A549 (cell line): ENCODE data around the gene TPCN1. TPM values are rescaled to one million over a fixed set of nuclear protein-coding genes. Genes with fewer than 3 reads are reported as not detected.
A peak's percentile ranks its signal among the peaks of the same experiment; 100 is the strongest.

Experiments
- ATAC-seq, 2 experiments: fragments of 200-7000 bp in 1 of 2; fragments of >200 bp in 1 of 2; cut with Nextera tagmentation in 1 of 2; cut with Tn5 transposase in 1 of 2; 3 replicates each; pipeline versions ENCODE4 v1.8.0 to v1.9.1; 2018 to 2020; ENCODE audit warnings: mild to moderate bottlenecking in 1 of 2, moderate library complexity in 1 of 2
- CTCF ChIA-PET: fragments of 300-600 bp; sonication (Branson Sonifier 250); formaldehyde crosslinking; extraction: SDS; loops from one replicate; lab custom pipeline; 2021; ENCODE audit warnings: antibody characterized with exemption, inconsistent platforms; lab: Yijun Ruan, JAX
- POLR2A ChIA-PET: fragments of 350-600 bp; formaldehyde crosslinking; extraction: SDS; loops from one replicate; lab custom pipeline; 2021; ENCODE audit warnings: antibody characterized with exemption, inconsistent platforms; lab: Yijun Ruan, JAX
- DNase-seq, 2 experiments: peaks; one replicate each; pipeline versions ENCODE4 v3.0.0 to v3.0.0-alpha.2; 2011 to 2016; ENCODE audit warnings: low read depth in 1 of 2, low spot score in 1 of 2
- FAIRE-seq: peaks from 2 replicates; lab custom pipeline; 2011; peaks lifted over from hg19 to GRCh38; lab: Jason Lieb, UNC
- H3K27ac ChIP-seq, 2 experiments: fragments of >200 bp; sonication (Bioruptor Twin); formaldehyde crosslinking; 3 replicates each; pipeline ENCODE4 v1.5.1; 2016 to 2017
- H3K4me1 ChIP-seq: fragments of >200 bp; sonication (Bioruptor Twin); formaldehyde crosslinking; 3 replicates; pipeline ENCODE4 v1.6.1; 2016
- H3K4me2 ChIP-seq: fragments of >200 bp; sonication (Bioruptor Twin); formaldehyde crosslinking; 3 replicates; pipeline ENCODE4 v1.6.1; 2016
- H3K4me3 ChIP-seq: fragments of >200 bp; sonication (Bioruptor Twin); formaldehyde crosslinking; 3 replicates; pipeline ENCODE4 v1.5.1; 2016
- H3K9me3 ChIP-seq: fragments of >200 bp; sonication (Bioruptor Twin); formaldehyde crosslinking; 3 replicates; pipeline ENCODE4 v1.6.1; 2016
- CBX2 ChIP-seq: fragments of 200-600 bp; sonication (generic); IDR thresholded peaks from 2 replicates; pipeline ENCODE4 v1.6.1; 2016; ENCODE audit warnings: low read depth, mild to moderate bottlenecking, borderline replicate concordance
- CBX8 ChIP-seq: fragments of 200-600 bp; sonication (generic); IDR thresholded peaks from 2 replicates; pipeline ENCODE4 v1.6.1; 2016
- CEBPB ChIP-seq, 2 experiments: fragments of >200 bp in 1 of 2; sonication (Bioruptor Twin) in 1 of 2; formaldehyde crosslinking in 1 of 2; IDR thresholded peaks; 2 replicates each; pipeline ENCODE4 v1.6.1; 2012 to 2016
- CHD2 ChIP-seq: fragments of 150-350 bp; IDR thresholded peaks from 2 replicates; pipeline ENCODE4 v1.6.1; 2014; ENCODE audit warnings: low read length; ENCODE audit not compliant: partially characterized antibody
- CHD4 ChIP-seq: fragments of 200-600 bp; sonication (generic); IDR thresholded peaks from 2 replicates; pipeline ENCODE4 v1.6.1; 2016; ENCODE audit warnings: antibody characterized with exemption, mild to moderate bottlenecking, borderline replicate concordance
- EHF ChIP-seq: fragments of 250-450 bp; sonication (Bioruptor Pico); IDR thresholded peaks from 2 replicates; pipeline ENCODE4 v1.5.0; 2020; ENCODE audit warnings: mild to moderate bottlenecking
- EP300 ChIP-seq, 2 experiments: fragments of >200 bp; sonication (Bioruptor Twin); formaldehyde crosslinking; IDR thresholded peaks; 2 replicates in 1 of 2; 3 replicates in 1 of 2; pipeline ENCODE4 v1.6.1; 2016 to 2017
- HDAC2 ChIP-seq: fragments of 200-600 bp; sonication (generic); IDR thresholded peaks from 2 replicates; pipeline ENCODE4 v1.6.1; 2016
- HOXB13 ChIP-seq: fragments of 250-450 bp; sonication (Bioruptor Pico); IDR thresholded peaks from 2 replicates; pipeline ENCODE4 v1.5.0; 2020; ENCODE audit warnings: low read depth, mild to moderate bottlenecking, moderate library complexity
- KDM1A ChIP-seq: fragments of 200-600 bp; sonication (generic); IDR thresholded peaks from 2 replicates; pipeline ENCODE4 v1.6.1; 2016; ENCODE audit warnings: low read depth, mild to moderate bottlenecking
- MYC ChIP-seq: IDR thresholded peaks from 2 replicates; pipeline ENCODE4 v1.6.1; 2012; ENCODE audit warnings: mild to moderate bottlenecking, inconsistent platforms, low read length, improper control_type of control experiment, borderline replicate concordance
- NFE2L2 ChIP-seq: fragments of 150-350 bp; conservative IDR thresholded peaks from 2 replicates; pipeline ENCODE4 v1.6.1; 2014; ENCODE audit warnings: low read length
- NR3C1 ChIP-seq: fragments of >200 bp; sonication (Bioruptor Twin); formaldehyde crosslinking; IDR thresholded peaks from 3 replicates; pipeline ENCODE4 v1.6.1; 2017
- PHF8 ChIP-seq: fragments of 200-600 bp; sonication (generic); IDR thresholded peaks from 2 replicates; pipeline ENCODE4 v1.6.1; 2016; ENCODE audit warnings: low read depth, mild to moderate bottlenecking, antibody characterized with exemption, moderate library complexity, borderline replicate concordance
- RAD21 ChIP-seq, 2 experiments: fragments of >200 bp in 1 of 2; sonication (Bioruptor Twin) in 1 of 2; formaldehyde crosslinking in 1 of 2; IDR thresholded peaks in 1 of 2; conservative IDR thresholded peaks in 1 of 2; 2 replicates in 1 of 2; 3 replicates in 1 of 2; pipeline ENCODE4 v1.6.1; 2012 to 2018; ENCODE audit warnings: inconsistent platforms in 1 of 2
- SREBF2 ChIP-seq: fragments of 450-650 bp; IDR thresholded peaks from 2 replicates; pipeline ENCODE4 v1.6.1; 2014; ENCODE audit warnings: mild to moderate bottlenecking, moderate library complexity
- TFCP2L1 ChIP-seq: fragments of 250-450 bp; sonication (Bioruptor Pico); IDR thresholded peaks from 2 replicates; pipeline ENCODE4 v1.5.0; 2021; ENCODE audit warnings: mild to moderate bottlenecking
- WGBS: methylation state at CpG from one replicate; pipeline ENCODE4 v1.1.6; 2017; ENCODE audit errors: missing lambda C conversion rate; 5-methylcytosine and 5-hydroxymethylcytosine counted together
- polyA plus RNA-seq, 4 experiments: library from polyadenylated mRNA; depleted of rRNA in 3 of 4; stranded (reverse); fragments of >200 nt; fragmentation: RNase III in 1 of 4; extraction: RNeasy Plus Mini Kit Qiagen cat#74134 plus additional on column Dnase treatment in 1 of 4; gene quantifications; 2 replicates in 3 of 4; 3 replicates in 1 of 4; pipeline ENCODE4 v1.2.3, GENCODE V29; 2011 to 2017
- TF ChIP-seq, protein P1 (sequence below): fragments of >200 bp; sonication (Bioruptor Twin); formaldehyde crosslinking; IDR thresholded peaks from 3 replicates; pipeline ENCODE4 v1.6.1; 2016
- TF ChIP-seq, protein P2 (sequence below): IDR thresholded peaks from 2 replicates; pipeline ENCODE4 v1.6.1; 2012; ENCODE audit warnings: low read depth, borderline replicate concordance
- TF ChIP-seq, protein P3 (sequence below): fragments of 450-650 bp; IDR thresholded peaks from 2 replicates; pipeline ENCODE4 v1.6.1; 2014; ENCODE audit warnings: antibody characterized with exemption
- TF ChIP-seq, protein P4 (sequence below): IDR thresholded peaks from 2 replicates; pipeline ENCODE4 v1.6.1; 2012
- TF ChIP-seq, protein P5 (sequence below): fragments of 250-450 bp; sonication (Bioruptor Pico); IDR thresholded peaks from 2 replicates; pipeline ENCODE4 v1.5.0; 2021; ENCODE audit warnings: mild to moderate bottlenecking, moderate library complexity, borderline replicate concordance

The TPCN1 gene
- polyA plus RNA-seq, 2 of the 4 experiments (the other 2 are of a cell fraction) = 21.9 to 24.1 TPM

DNA sequence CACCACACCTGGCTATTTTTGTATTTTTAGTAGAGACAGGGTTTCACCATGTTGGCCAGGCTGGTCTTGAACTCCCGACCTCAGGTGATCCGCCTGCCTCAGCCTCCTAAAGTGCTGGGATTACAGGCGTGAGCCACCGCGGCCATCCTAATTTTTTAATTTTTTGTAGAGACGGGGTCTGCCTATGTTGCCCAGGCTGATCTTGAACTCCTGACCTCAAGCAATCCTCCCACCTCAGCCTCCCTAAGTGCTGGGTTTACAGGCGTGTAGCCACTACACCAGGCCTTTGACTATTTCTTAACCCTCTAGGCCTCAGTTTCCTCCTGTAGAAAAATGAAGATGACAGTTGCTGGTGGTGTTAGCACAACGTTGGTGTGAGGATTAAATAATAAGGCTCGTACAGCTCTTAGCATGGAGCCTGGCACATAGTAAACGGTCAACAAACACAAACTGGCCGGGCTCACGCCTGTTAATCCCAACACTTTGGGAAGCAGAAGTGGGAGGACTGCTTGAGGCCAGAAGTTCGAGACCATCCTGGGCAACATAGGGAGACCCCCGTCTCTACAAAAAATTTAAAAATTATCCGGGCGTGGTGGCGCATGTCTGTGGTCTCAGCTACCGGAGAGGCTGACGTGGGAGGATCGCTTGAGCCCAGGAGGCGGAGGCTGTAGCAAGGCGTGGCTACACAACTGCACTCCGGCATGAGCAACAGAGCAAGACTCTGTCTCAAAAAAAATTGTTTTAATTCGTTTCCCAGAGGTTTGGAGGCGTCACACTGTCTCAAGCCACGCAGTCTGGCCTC lies 37.0 kb upstream of the TPCN1 start:
- no peak for FAIRE-seq
- TF ChIP-seq RAD21 (conservative IDR thresholded peaks at IDR 0.05 in 1 of 2, IDR thresholded peaks at IDR 0.05 in 1 of 2) (no peak), TFCP2L1 (CRISPR knock-in tag) (no peak), EP300 (IDR thresholded peaks at IDR 0.05) (no peak), CHD2 (no peak), KDM1A (no peak), SREBF2 (no peak), CHD4 (no peak), EHF (no peak), CEBPB (IDR thresholded peaks at IDR 0.05) (no peak)
- TF ChIP-seq, protein P1, sequence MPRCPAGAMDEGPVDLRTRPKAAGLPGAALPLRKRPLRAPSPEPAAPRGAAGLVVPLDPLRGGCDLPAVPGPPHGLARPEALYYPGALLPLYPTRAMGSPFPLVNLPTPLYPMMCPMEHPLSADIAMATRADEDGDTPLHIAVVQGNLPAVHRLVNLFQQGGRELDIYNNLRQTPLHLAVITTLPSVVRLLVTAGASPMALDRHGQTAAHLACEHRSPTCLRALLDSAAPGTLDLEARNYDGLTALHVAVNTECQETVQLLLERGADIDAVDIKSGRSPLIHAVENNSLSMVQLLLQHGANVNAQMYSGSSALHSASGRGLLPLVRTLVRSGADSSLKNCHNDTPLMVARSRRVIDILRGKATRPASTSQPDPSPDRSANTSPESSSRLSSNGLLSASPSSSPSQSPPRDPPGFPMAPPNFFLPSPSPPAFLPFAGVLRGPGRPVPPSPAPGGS = no peak
- TF ChIP-seq, all 56 proteins: peak for 0
- DNase-seq (no peak), ATAC-seq (peak; percentile 66 to 81)
- WGBS = 15% methylated on average over 26 of the region's 26 CpGs
- peak overlapping the region; percentile 89 for H3K4me3 ChIP-seq
- ChIA-PET POLR2A (interaction anchor here (0.7 to 2.4 kb wide), 4 partner anchors 10 to 238 kb away, joined by 3 to 12 read pairs (median 9); partner anchors contain the start of genes SDSL and TPCN1), CTCF (interaction anchor here (0.8 to 3.7 kb wide), 4 partner anchors 10 to 136 kb away, joined by 3 to 20 read pairs (median 4); no protein-coding TSS in a partner anchor)
- peaks cover 20% of the 10 kb centered on the region for H3K4me1 ChIP-seq
- no peaks in the 10 kb centered on the region for H3K9me3 ChIP-seq
- H3K27ac ChIP-seq = peak overlapping the region; percentile 96 to 98
- H3K4me2 ChIP-seq = peak overlapping the region; percentile 78

DNA sequence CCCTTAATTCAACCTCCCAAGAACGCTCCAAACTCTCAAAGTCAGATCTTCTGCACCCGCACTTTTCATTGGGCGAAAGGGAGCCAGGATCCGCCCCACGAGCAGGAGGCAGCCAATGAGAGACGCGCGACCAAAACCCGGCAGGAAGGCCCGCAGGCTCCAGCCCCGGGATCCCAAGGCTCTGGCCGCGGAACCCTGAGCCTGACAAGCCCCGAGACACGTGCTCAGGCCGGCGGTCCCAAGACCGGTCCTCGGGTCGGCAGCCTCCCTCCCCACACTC lies 36.4 kb upstream of the TPCN1 start:
- FAIRE-seq (no peak), ATAC-seq (peak; percentile 94), DNase-seq (peak; percentile 90 to 93)
- Histone ChIP-seq H3K27ac (peak overlapping the region; percentile 96 to 98), H3K9me3 (no peaks in the 10 kb centered on the region), H3K4me1 (peaks cover 20% of the 10 kb centered on the region), H3K4me2 (peak overlapping the region; percentile 78), H3K4me3 (peak overlapping the region; percentile 89)
- WGBS = 4% methylated on average over 9 of the region's 20 CpGs
- ChIA-PET POLR2A (interaction anchor here (0.7 to 2.4 kb wide), 7 partner anchors 10 to 237 kb away, joined by 3 to 12 read pairs (median 4); partner anchors contain the start of genes SDSL and TPCN1), CTCF (interaction anchor here (0.8 to 3.7 kb wide), 4 partner anchors 11 to 136 kb away, joined by 3 to 20 read pairs (median 4); no protein-coding TSS in a partner anchor)
- TF ChIP-seq, protein P2, sequence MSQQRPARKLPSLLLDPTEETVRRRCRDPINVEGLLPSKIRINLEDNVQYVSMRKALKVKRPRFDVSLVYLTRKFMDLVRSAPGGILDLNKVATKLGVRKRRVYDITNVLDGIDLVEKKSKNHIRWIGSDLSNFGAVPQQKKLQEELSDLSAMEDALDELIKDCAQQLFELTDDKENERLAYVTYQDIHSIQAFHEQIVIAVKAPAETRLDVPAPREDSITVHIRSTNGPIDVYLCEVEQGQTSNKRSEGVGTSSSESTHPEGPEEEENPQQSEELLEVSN = peak; percentile 62; the same call in 1 of the 2 replicates
- TF ChIP-seq MYC (peak; percentile 80; the same call in 1 of the 2 replicates), SREBF2 (no peak)
- TF ChIP-seq, protein P3, sequence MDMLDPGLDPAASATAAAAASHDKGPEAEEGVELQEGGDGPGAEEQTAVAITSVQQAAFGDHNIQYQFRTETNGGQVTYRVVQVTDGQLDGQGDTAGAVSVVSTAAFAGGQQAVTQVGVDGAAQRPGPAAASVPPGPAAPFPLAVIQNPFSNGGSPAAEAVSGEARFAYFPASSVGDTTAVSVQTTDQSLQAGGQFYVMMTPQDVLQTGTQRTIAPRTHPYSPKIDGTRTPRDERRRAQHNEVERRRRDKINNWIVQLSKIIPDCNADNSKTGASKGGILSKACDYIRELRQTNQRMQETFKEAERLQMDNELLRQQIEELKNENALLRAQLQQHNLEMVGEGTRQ = peak; percentile 83

DNA sequence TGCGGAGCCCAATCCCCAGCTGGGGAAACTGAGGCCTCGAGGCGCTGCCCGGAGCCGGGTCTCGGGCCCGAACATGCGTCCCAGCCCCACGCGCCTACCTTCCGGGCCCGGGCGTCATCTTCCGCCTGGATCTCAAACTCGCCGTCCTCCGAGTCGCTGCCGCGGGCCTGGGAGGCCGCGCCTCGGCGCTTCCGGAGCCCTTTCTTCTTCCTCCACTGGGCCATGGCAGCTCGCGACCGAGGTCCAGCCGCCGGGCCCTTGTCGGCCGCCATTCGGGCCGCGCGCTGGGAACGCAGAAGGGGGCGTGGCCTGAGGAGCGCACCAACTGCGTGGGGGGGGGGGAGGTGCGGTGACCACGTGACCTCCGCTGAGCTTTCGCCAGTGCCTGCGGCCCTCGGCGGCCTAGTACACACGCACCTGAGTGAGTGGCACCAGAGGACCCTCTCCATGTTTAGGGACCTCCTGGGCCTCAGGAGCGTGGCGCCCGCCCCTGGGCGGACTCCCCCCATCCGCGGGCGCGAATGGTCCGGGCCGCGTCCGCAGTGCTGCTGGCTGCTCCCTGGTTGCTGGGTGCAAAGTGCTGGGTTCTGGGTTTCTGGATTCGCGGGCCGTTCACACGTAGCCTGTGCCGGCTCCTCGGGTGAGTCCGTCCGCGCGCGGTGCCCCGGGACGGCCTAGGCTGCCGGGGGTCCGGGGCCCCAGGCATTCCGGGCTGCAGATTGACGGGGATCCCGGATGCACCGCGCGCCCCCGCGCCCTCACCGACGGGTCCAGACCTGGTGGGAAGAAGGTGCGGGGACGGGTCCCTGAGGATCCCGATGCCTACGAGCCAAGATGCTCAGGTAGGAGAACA lies 35.9 kb upstream of the TPCN1 start, which contains the start of the genes DDX54 and RITA1:
TSS of gene DDX54 (minus strand) at position 299 of the 853 bp plus-strand sequence. CDS start at position 272, 27 bp downstream.
TSS of gene RITA1 (plus strand) at position 542 of the 853 bp plus-strand sequence. CDS start 1,026 bp downstream, outside the sequence.
- Histone ChIP-seq H3K4me1 (peaks cover 21% of the 10 kb centered on the region), H3K4me3 (peak within 1 kb of the TSS; percentile 89), H3K27ac (peak within 1 kb of the TSS; percentile 96 to 98), H3K9me3 (no peaks in the 10 kb centered on the region), H3K4me2 (peak within 1 kb of the TSS; percentile 78)
- 0% methylated on average over 31 of the region's 89 CpGs for WGBS
- CTCF ChIA-PET = interaction anchor here (0.8 to 3.7 kb wide), 6 partner anchors 8 to 137 kb away, joined by 3 to 20 read pairs (median 4); no protein-coding TSS in a partner anchor
- ATAC-seq (peak; percentile 70 to 78), DNase-seq (peak; percentile 51 to 91), FAIRE-seq (no peak)
- POLR2A ChIA-PET = interaction anchor here (0.7 to 2.4 kb wide), 9 partner anchors 9 to 236 kb away, joined by 3 to 12 read pairs (median 4); partner anchors contain the start of genes SDSL and TPCN1
- TF ChIP-seq CBX2 = no peak
- peak; percentile 58; the same call in 1 of the 2 replicates for TF ChIP-seq EHF
- peak; percentile 99 for TF ChIP-seq PHF8
- 0 out of 2 replicates have a peak, but pooled peaks have one; percentile 73 for TF ChIP-seq HOXB13 (CRISPR knock-in tag)
- no peak for TF ChIP-seq CEBPB (IDR thresholded peaks at IDR 0.05)
- TF ChIP-seq, protein P4, sequence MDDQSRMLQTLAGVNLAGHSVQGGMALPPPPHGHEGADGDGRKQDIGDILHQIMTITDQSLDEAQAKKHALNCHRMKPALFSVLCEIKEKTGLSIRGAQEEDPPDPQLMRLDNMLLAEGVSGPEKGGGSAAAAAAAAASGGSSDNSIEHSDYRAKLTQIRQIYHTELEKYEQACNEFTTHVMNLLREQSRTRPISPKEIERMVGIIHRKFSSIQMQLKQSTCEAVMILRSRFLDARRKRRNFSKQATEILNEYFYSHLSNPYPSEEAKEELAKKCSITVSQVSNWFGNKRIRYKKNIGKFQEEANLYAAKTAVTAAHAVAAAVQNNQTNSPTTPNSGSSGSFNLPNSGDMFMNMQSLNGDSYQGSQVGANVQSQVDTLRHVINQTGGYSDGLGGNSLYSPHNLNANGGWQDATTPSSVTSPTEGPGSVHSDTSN = no peak
- TF ChIP-seq NFE2L2 = no peak
- TF ChIP-seq, protein P5, sequence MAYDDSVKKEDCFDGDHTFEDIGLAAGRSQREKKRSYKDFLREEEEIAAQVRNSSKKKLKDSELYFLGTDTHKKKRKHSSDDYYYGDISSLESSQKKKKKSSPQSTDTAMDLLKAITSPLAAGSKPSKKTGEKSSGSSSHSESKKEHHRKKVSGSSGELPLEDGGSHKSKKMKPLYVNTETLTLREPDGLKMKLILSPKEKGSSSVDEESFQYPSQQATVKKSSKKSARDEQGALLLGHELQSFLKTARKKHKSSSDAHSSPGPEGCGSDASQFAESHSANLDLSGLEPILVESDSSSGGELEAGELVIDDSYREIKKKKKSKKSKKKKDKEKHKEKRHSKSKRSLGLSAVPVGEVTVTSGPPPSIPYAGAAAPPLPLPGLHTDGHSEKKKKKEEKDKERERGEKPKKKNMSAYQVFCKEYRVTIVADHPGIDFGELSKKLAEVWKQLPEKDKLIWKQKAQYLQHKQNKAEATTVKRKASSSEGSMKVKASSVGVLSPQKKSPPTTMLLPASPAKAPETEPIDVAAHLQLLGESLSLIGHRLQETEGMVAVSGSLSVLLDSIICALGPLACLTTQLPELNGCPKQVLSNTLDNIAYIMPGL (CRISPR knock-in tag) = peak; percentile 94
- TF ChIP-seq HDAC2 = peak; percentile 53; the same call in 1 of the 2 replicates
- TF ChIP-seq CBX8 = no peak
- TF ChIP-seq NR3C1 = no peak
